HG03280 (cell line): ENCODE measurements around the gene GPLD1.

ENCODE experiments used
- ATAC-seq: cut with Tn5 transposase; IDR thresholded peaks from one replicate; pipeline ENCODE4 v1.9.1; 2021; ENCODE audit warnings: mild to moderate bottlenecking, moderate library complexity; ENCODE audit not compliant: unreplicated experiment

GPLD1 gene

GRCh38 chr6:24455061-24455460 lies 34.3 kb downstream of the GPLD1 start:
- ATAC-seq: no peak

- ATAC-seq: no peak
These were observed 34.9 kb downstream of the GPLD1 start for GRCh38 chr6:24454452-24454851.

GRCh38 chr6:24453921-24454320 lies 35.5 kb downstream of the GPLD1 start:
- ATAC-seq: no peak

- no peak for ATAC-seq
These were observed 37.6 kb downstream of the GPLD1 start for GRCh38 chr6:24451581-24452388.

- ATAC-seq: no peak
These were observed 40.4 kb downstream of the GPLD1 start for GRCh38 chr6:24448828-24449525.

- no peak for ATAC-seq
These were observed 41.0 kb downstream of the GPLD1 start for GRCh38 chr6:24448396-24448795.

GRCh38 chr6:24446670-24447069 lies 42.7 kb downstream of the GPLD1 start:
- no peak for ATAC-seq

- no peak for ATAC-seq
These were observed 43.7 kb downstream of the GPLD1 start for GRCh38 chr6:24445704-24446103.

GRCh38 chr6:24444588-24444987 lies 44.8 kb downstream of the GPLD1 start:
- ATAC-seq: no peak

GRCh38 chr6:24441599-24441904 lies 47.8 kb downstream of the GPLD1 start:
- ATAC-seq: no peak

- ATAC-seq: no peak
These were observed 48.3 kb downstream of the GPLD1 start for GRCh38 chr6:24440897-24441598.

GRCh38 chr6:24439858-24440539 lies 49.4 kb downstream of the GPLD1 start:
- no peak for ATAC-seq

- ATAC-seq: no peak
These were observed 52.4 kb downstream of the GPLD1 start for GRCh38 chr6:24436979-24437378.

GRCh38 chr6:24432611-24433010 lies 56.8 kb downstream of the GPLD1 start:
- no peak for ATAC-seq

GRCh38 chr6:24431045-24431451 lies 58.3 kb downstream of the GPLD1 start:
- no peak for ATAC-seq

GRCh38 chr6:24430086-24430485 lies 59.3 kb downstream of the GPLD1 start:
- ATAC-seq: no peak

- ATAC-seq: no peak
These were observed 60.2 kb downstream of the GPLD1 start for GRCh38 chr6:24429146-24429545.

- ATAC-seq: no peak
These were observed 60.8 kb downstream of the GPLD1 start for GRCh38 chr6:24428615-24429014.

GRCh38 chr6:24426729-24427446 lies 62.5 kb downstream of the GPLD1 start:
- ATAC-seq: no peak

- ATAC-seq: no peak
These were observed 64.3 kb downstream of the GPLD1 start for GRCh38 chr6:24425091-24425490.

- no peak for ATAC-seq
These were observed 69.9 kb downstream of the GPLD1 start for GRCh38 chr6:24419526-24419925.
